Fibroblast of lung (primary cell): ENCODE results near the gene ATXN2.

Source experiments
- CTCF ChIP-seq, 2 donors: IDR thresholded peaks in 1 of 2; conservative IDR thresholded peaks in 1 of 2; 1 replicate in 1 of 2; 2 replicates in 1 of 2; pipeline ENCODE4 v1.5.1; 2011 to 2012; ENCODE audit warnings: low read length in 2 of 2, control low read depth in 1 of 2, inconsistent platforms in 1 of 2, low read depth in 1 of 2, mild to moderate bottlenecking in 1 of 2
- EZH2 ChIP-seq: IDR thresholded peaks from 2 replicates; pipeline ENCODE4 v1.5.1; 2012; ENCODE audit warnings: low read length, control low read depth, mild to moderate bottlenecking; ENCODE audit errors: missing control alignments

- no peak for TF ChIP-seq EZH2
- no peak for TF ChIP-seq CTCF (conservative IDR thresholded peaks at IDR 0.05 in 1 of 2, IDR thresholded peaks at IDR 0.05 in 1 of 2; ENCODE audit: low read depth in 1 of 2, low read length in 2 of 2)
Measured at GRCh38 chr12:111412830-111413441, 186.2 kb downstream of the ATXN2 start.
